Sigmoid colon (tissue), 4 donors: ENCODE measurements around the gene CMTM7.

ENCODE experiments used
- CTCF ChIP-seq, 4 experiments: fragments of 450-650 bp in 3 of 4; fragments of 200-600 bp in 1 of 4; IDR thresholded peaks; one replicate each; pipeline ENCODE4 v1.5.1; 2016 to 2019; ENCODE audit warnings: antibody characterized with exemption in 4 of 4, mild to moderate bottlenecking in 3 of 4, moderate library complexity in 2 of 4
- EP300 ChIP-seq, 4 donors: sonication (generic); formaldehyde crosslinking; IDR thresholded peaks; one replicate each; pipeline ENCODE4 v1.6.1; 2017; ENCODE audit warnings: antibody characterized with exemption in 4 of 4
- POLR2A ChIP-seq, 2 donors: fragments of 450-650 bp; IDR thresholded peaks; one replicate each; pipeline ENCODE4 v1.6.1; 2016; ENCODE audit warnings: antibody characterized with exemption in 2 of 2, mild to moderate bottlenecking in 2 of 2, moderate library complexity in 2 of 2
- POLR2AphosphoS5 ChIP-seq, 4 donors: sonication (generic); formaldehyde crosslinking; IDR thresholded peaks; one replicate each; pipeline ENCODE4 v1.6.1; 2017; ENCODE audit warnings: antibody characterized with exemption in 4 of 4

- TF ChIP-seq CTCF (IDR thresholded peaks at IDR 0.05) (no peak), POLR2A (IDR thresholded peaks at IDR 0.05) (no peak), EP300 (IDR thresholded peaks at IDR 0.05) (no peak), POLR2AphosphoS5 (IDR thresholded peaks at IDR 0.05) (no peak)
Observed at GRCh38 chr3:32470362-32470761, 78.7 kb downstream of the CMTM7 start.
